Parathyroid adenoma (tissue), 2 donors: Measurements from ENCODE around the gene DDX10.

Source experiments
- H2AFZ ChIP-seq: fragments of 300-600 bp; sonication (generic); one replicate; pipeline ENCODE4 v1.7.0; 2017; ENCODE audit warnings: antibody characterized with exemption, mild to moderate bottlenecking
- H3K27ac ChIP-seq: fragments of 300-600 bp; sonication (generic); one replicate; pipeline ENCODE4 v1.7.0; 2017
- H3K27me3 ChIP-seq: fragments of 300-600 bp; sonication (generic); one replicate; pipeline ENCODE4 v1.7.0; 2017; ENCODE audit warnings: low read length; ENCODE audit not compliant: control insufficient read depth, insufficient read depth
- H3K36me3 ChIP-seq: fragments of 300-600 bp; sonication (generic); one replicate; pipeline ENCODE4 v1.7.0; 2017; ENCODE audit warnings: low read length; ENCODE audit not compliant: control insufficient read depth, insufficient read depth
- H3K4me1 ChIP-seq: fragments of 300-600 bp; sonication (generic); one replicate; pipeline ENCODE4 v1.7.0; 2017; ENCODE audit warnings: control low read depth
- H3K4me2 ChIP-seq: fragments of 300-600 bp; sonication (generic); one replicate; pipeline ENCODE4 v1.7.0; 2017; ENCODE audit warnings: low read length
- H3K4me3 ChIP-seq: fragments of 300-600 bp; sonication (generic); one replicate; pipeline ENCODE4 v1.7.0; 2017; ENCODE audit warnings: low read depth, low read length
- H3K79me2 ChIP-seq: fragments of 300-600 bp; sonication (generic); one replicate; pipeline ENCODE4 v1.7.0; 2017; ENCODE audit warnings: control low read depth
- H3K9ac ChIP-seq: fragments of 300-600 bp; sonication (generic); one replicate; pipeline ENCODE4 v1.7.0; 2017; ENCODE audit warnings: mild to moderate bottlenecking
- H3K9me3 ChIP-seq: fragments of 300-600 bp; sonication (generic); one replicate; pipeline ENCODE4 v1.7.0; 2017; ENCODE audit warnings: low read length; ENCODE audit not compliant: control insufficient read depth
- CTCF ChIP-seq: fragments of 300-600 bp; sonication (generic); IDR thresholded peaks from one replicate; pipeline ENCODE4 v1.7.0; 2017; ENCODE audit warnings: antibody characterized with exemption, mild to moderate bottlenecking
- donor health status: primary hyperparathyroidism.

The DDX10 gene

GRCh38 chr11:108838102-108838791 is 173.4 kb downstream of the DDX10 start:
- Histone ChIP-seq H3K79me2 (no peaks in the 10 kb centered on the region), H3K27me3 (no peaks in the 10 kb centered on the region), H2AFZ (no peak overlapping the region), H3K27ac (no peak overlapping the region), H3K36me3 (no peaks in the 10 kb centered on the region), H3K4me3 (no peak overlapping the region), H3K9ac (no peak overlapping the region), H3K4me1 (no peaks in the 10 kb centered on the region), H3K4me2 (no peak overlapping the region), H3K9me3 (no peaks in the 10 kb centered on the region)
- TF ChIP-seq CTCF = no peak

DNA sequence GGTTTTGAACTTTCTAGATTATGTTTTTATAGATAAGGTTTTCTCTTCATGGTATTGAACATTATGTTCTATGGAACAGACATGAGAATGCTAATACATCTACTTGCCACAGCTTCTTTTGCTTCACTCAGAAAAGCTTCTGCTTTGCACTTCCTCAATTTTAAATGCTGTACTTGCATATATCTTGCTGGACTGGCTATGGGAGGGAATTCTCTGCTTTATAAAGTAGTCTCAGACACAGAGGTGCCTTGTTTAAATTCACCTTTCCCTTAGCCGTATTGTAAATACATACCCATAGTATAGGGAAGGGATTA is 173.9 kb downstream of the DDX10 start:
- Histone ChIP-seq H3K4me1 (no peaks in the 10 kb centered on the region), H3K79me2 (no peaks in the 10 kb centered on the region), H3K9me3 (no peaks in the 10 kb centered on the region), H3K4me2 (no peak overlapping the region), H3K9ac (no peak overlapping the region), H3K27me3 (no peaks in the 10 kb centered on the region), H2AFZ (no peak overlapping the region), H3K36me3 (no peaks in the 10 kb centered on the region), H3K4me3 (no peak overlapping the region), H3K27ac (no peak overlapping the region)
- no peak for TF ChIP-seq CTCF

GRCh38 chr11:108846009-108846408 is 181.1 kb downstream of the DDX10 start:
- Histone ChIP-seq H3K9ac (no peak overlapping the region), H3K4me3 (no peak overlapping the region), H3K4me1 (no peaks in the 10 kb centered on the region), H3K36me3 (no peaks in the 10 kb centered on the region), H3K79me2 (no peaks in the 10 kb centered on the region), H3K27ac (no peak overlapping the region), H3K4me2 (no peak overlapping the region), H3K9me3 (no peaks in the 10 kb centered on the region), H3K27me3 (no peaks in the 10 kb centered on the region), H2AFZ (no peak overlapping the region)
- no peak for TF ChIP-seq CTCF

DNA sequence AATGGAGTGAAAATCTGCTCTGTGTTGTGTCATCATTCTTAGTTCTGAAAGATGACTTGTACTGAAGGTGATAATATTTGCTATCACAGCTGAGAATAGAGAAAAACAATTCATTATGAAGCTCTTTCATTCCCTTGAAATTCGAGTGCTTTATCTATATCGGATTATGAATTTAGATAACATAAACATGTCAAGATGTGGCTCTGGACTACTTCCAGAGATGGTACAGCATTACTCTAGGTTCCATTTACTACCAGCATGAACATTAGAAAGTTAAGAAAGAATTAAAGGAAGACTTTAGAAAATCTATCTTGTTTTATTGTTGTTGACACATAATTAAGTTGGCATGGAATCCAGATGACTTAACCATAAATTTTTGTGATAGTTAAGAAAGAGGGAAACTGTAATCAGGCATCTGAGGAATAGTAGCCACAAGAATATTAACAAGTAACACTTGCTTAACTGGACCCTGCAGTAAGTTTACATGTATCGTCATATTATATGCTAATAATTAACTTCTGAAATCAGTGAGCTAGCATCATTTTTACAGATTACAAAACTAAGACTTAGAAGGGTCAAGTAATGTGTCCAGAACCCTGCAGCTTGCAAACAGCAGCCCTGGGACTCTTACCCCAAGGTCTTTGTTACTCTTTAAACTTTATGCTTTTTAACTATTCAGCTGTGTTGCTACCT is 182.6 kb downstream of the DDX10 start:
- Histone ChIP-seq H3K27ac (no peak overlapping the region), H3K4me2 (no peak overlapping the region), H3K27me3 (no peaks in the 10 kb centered on the region), H3K36me3 (no peaks in the 10 kb centered on the region), H3K79me2 (no peaks in the 10 kb centered on the region), H3K4me1 (no peaks in the 10 kb centered on the region), H2AFZ (no peak overlapping the region), H3K4me3 (no peak overlapping the region), H3K9ac (no peak overlapping the region), H3K9me3 (no peaks in the 10 kb centered on the region)
- TF ChIP-seq CTCF = no peak

GRCh38 chr11:108851781-108852180 is 186.9 kb downstream of the DDX10 start:
- Histone ChIP-seq H2AFZ (no peak overlapping the region), H3K27ac (no peak overlapping the region)
- no peak for TF ChIP-seq CTCF

More at GRCh38 chr11:108851781-108852180, 186.9 kb downstream of the DDX10 start:
- H3K27me3 ChIP-seq = no peaks in the 10 kb centered on the region
- H3K4me1 ChIP-seq = no peaks in the 10 kb centered on the region
- no peak overlapping the region for H3K9ac ChIP-seq
- H3K4me2 ChIP-seq = no peak overlapping the region
- no peak overlapping the region for H3K4me3 ChIP-seq
- H3K9me3 ChIP-seq = no peaks in the 10 kb centered on the region
- no peaks in the 10 kb centered on the region for H3K79me2 ChIP-seq
- no peaks in the 10 kb centered on the region for H3K36me3 ChIP-seq
